H9 (cell line): ENCODE measurements around the gene MORN5. TPM values are rescaled to one million over a fixed set of nuclear protein-coding genes. Genes with fewer than 3 reads are reported as not detected.

Experiments used
- DNase-seq: peaks from one replicate; pipeline ENCODE4 v3.0.0-alpha.2; 2017
- H2AFZ ChIP-seq: one replicate; pipeline ENCODE4 v1.6.1; 2013; ENCODE audit warnings: mild to moderate bottlenecking, low read length, control low read depth, moderate library complexity
- H2AK5ac ChIP-seq: 2 replicates; pipeline ENCODE4 v1.6.1; 2013; ENCODE audit warnings: low read length, control low read depth, mixed read lengths; ENCODE audit not compliant: insufficient read length
- H2BK120ac ChIP-seq: one replicate; pipeline ENCODE4 v1.6.1; 2013; ENCODE audit warnings: low read depth, mild to moderate bottlenecking, low read length, control low read depth, inconsistent platforms; ENCODE audit not compliant: poor library complexity, severe bottlenecking
- H2BK12ac ChIP-seq: 2 replicates; pipeline ENCODE4 v1.6.1; 2013; ENCODE audit warnings: low read length, control low read depth, mixed read lengths, low read depth; ENCODE audit not compliant: insufficient read length
- H2BK15ac ChIP-seq: 2 replicates; pipeline ENCODE4 v1.6.1; 2013; ENCODE audit warnings: low read depth, low read length, control low read depth
- H2BK20ac ChIP-seq: one replicate; pipeline ENCODE4 v1.6.1; 2013; ENCODE audit warnings: low read depth, mild to moderate bottlenecking, low read length, control low read depth, inconsistent platforms; ENCODE audit not compliant: poor library complexity, severe bottlenecking
- H2BK5ac ChIP-seq: 2 replicates; pipeline ENCODE4 v1.6.1; 2013; ENCODE audit warnings: low read length, control low read depth, mixed read lengths; ENCODE audit not compliant: insufficient read length
- H3K14ac ChIP-seq: 2 replicates; pipeline ENCODE4 v1.6.1; 2013; ENCODE audit warnings: low read length, control low read depth; ENCODE audit not compliant: insufficient read depth
- H3K18ac ChIP-seq: 2 replicates; pipeline ENCODE4 v1.6.1; 2013; ENCODE audit warnings: low read depth, mild to moderate bottlenecking, mixed read lengths, low read length, control low read depth; ENCODE audit not compliant: insufficient read length
- H3K23ac ChIP-seq: 2 replicates; pipeline ENCODE4 v1.6.1; 2013; ENCODE audit warnings: low read length, control low read depth, mixed read lengths, low read depth; ENCODE audit not compliant: insufficient read length
- H3K23me2 ChIP-seq: 2 replicates; pipeline ENCODE4 v1.6.1; 2013; ENCODE audit warnings: low read depth, mild to moderate bottlenecking, mixed read lengths, low read length, control low read depth; ENCODE audit not compliant: insufficient read length, poor library complexity, severe bottlenecking
- H3K27ac ChIP-seq: 2 replicates; pipeline ENCODE4 v1.5.1; 2013; ENCODE audit warnings: low read length, control low read depth, mixed read lengths, low read depth; ENCODE audit not compliant: insufficient read length
- H3K27me3 ChIP-seq: 2 replicates; pipeline ENCODE4 v1.6.1; 2013; ENCODE audit warnings: low read length, control low read depth, inconsistent platforms; ENCODE audit not compliant: insufficient read depth
- H3K4ac ChIP-seq: 2 replicates; pipeline ENCODE4 v1.6.1; 2013; ENCODE audit warnings: low read depth, mild to moderate bottlenecking, control low read depth, inconsistent platforms, low read length, moderate library complexity
- H3K4me1 ChIP-seq: 2 replicates; pipeline ENCODE4 v1.6.1; 2013; ENCODE audit warnings: low read length, control low read depth, inconsistent platforms; ENCODE audit not compliant: insufficient read depth
- H3K4me2 ChIP-seq: 2 replicates; pipeline ENCODE4 v1.6.1; 2013; ENCODE audit warnings: low read length, control low read depth, mixed read lengths; ENCODE audit not compliant: insufficient read length, insufficient read depth
- H3K56ac ChIP-seq: 2 replicates; pipeline ENCODE4 v1.6.1; 2013; ENCODE audit warnings: low read depth, mild to moderate bottlenecking, mixed read lengths, low read length, control low read depth; ENCODE audit not compliant: insufficient read length
- H3K79me1 ChIP-seq: 2 replicates; pipeline ENCODE4 v1.6.1; 2013; ENCODE audit warnings: low read depth, mild to moderate bottlenecking, moderate library complexity, low read length, control low read depth, inconsistent platforms; ENCODE audit not compliant: insufficient read depth, poor library complexity, severe bottlenecking
- H3K79me2 ChIP-seq: 2 replicates; pipeline ENCODE4 v1.6.1; 2013; ENCODE audit warnings: low read length, control low read depth, inconsistent platforms; ENCODE audit not compliant: insufficient read depth
- H3K9ac ChIP-seq: 2 replicates; pipeline ENCODE4 v1.6.1; 2013; ENCODE audit warnings: low read length, control low read depth, mixed read lengths; ENCODE audit not compliant: insufficient read length; ENCODE audit errors: extremely low read depth
- H3K9me3 ChIP-seq: one replicate; pipeline ENCODE4 v1.6.1; 2013; ENCODE audit warnings: low read depth, low read length, inconsistent platforms; ENCODE audit not compliant: control insufficient read depth
- H3T11ph ChIP-seq: one replicate; pipeline ENCODE4 v1.6.1; 2013; ENCODE audit warnings: mild to moderate bottlenecking, low read length, control low read depth, inconsistent platforms
- H4K20me1 ChIP-seq: one replicate; pipeline ENCODE4 v1.6.1; 2013; ENCODE audit not compliant: control insufficient read depth, insufficient read length, insufficient read depth
- H4K5ac ChIP-seq: 2 replicates; pipeline ENCODE4 v1.6.1; 2013; ENCODE audit warnings: low read depth, mild to moderate bottlenecking, mixed read lengths, low read length, control low read depth; ENCODE audit not compliant: insufficient read length
- H4K8ac ChIP-seq: replicated peaks from 2 replicates; pipeline ENCODE4 v1.6.1; 2013; ENCODE audit warnings: low read length, control low read depth, mixed read lengths, low read depth; ENCODE audit not compliant: insufficient read length
- H4K91ac ChIP-seq: 2 replicates; pipeline ENCODE4 v1.6.1; 2013; ENCODE audit warnings: low read depth, mild to moderate bottlenecking, moderate library complexity, mixed read lengths, low read length, control low read depth; ENCODE audit not compliant: insufficient read length
- H3K27ac Mint-ChIP-seq, 3 experiments: 2 replicates in 2 of 3; 3 replicates in 1 of 3; pipeline ENCODE4 v1.8.0; 2020 to 2021; ENCODE audit warnings: mixed read lengths in 3 of 3, mild to moderate bottlenecking in 1 of 3, moderate library complexity in 1 of 3
- H3K27me3 Mint-ChIP-seq: 2 replicates; pipeline ENCODE4 v1.8.0; 2021; ENCODE audit warnings: low read depth, mild to moderate bottlenecking, moderate library complexity, mixed read lengths
- H3K36me3 Mint-ChIP-seq, 3 experiments: 2 replicates in 2 of 3; 3 replicates in 1 of 3; pipeline ENCODE4 v1.8.0; 2020 to 2021; ENCODE audit warnings: low read depth in 3 of 3, mixed read lengths in 3 of 3; ENCODE audit not compliant: insufficient read depth in 1 of 3
- H3K4me1 Mint-ChIP-seq, 2 experiments: 2 replicates each; pipeline ENCODE4 v1.8.0; 2020; ENCODE audit warnings: mixed read lengths in 2 of 2
- H3K4me3 Mint-ChIP-seq, 2 experiments: 2 replicates in 1 of 2; 3 replicates in 1 of 2; pipeline ENCODE4 v1.8.0; 2020 to 2021; ENCODE audit warnings: mild to moderate bottlenecking in 2 of 2, mixed read lengths in 2 of 2, moderate library complexity in 1 of 2
- H3K9me3 Mint-ChIP-seq, 2 experiments: 2 replicates in 1 of 2; 3 replicates in 1 of 2; pipeline ENCODE4 v1.8.0; 2020; ENCODE audit warnings: mild to moderate bottlenecking in 2 of 2, mixed read lengths in 2 of 2, moderate library complexity in 1 of 2
- CTCF ChIP-seq: fragments of 200-600 bp; sonication (generic); conservative IDR thresholded peaks from 3 replicates; pipeline ENCODE4 v1.8.0; 2021; ENCODE audit warnings: antibody characterized with exemption, mild to moderate bottlenecking
- WGBS: extraction: QIAGEN DNeasy Blood & Tissue Kit; methylation state at CpG from one replicate; pipeline ENCODE4 v1.1.7; 2013; ENCODE audit warnings: missing lambda C conversion rate, low lambda C conversion rate, mixed read lengths; ENCODE audit not compliant: insufficient read length; ENCODE audit errors: extremely low coverage; 5-methylcytosine and 5-hydroxymethylcytosine counted together
- total RNA-seq: library from RNA; stranded (reverse); gene quantifications from 2 replicates; pipeline ENCODE4 v1.2.1, GENCODE V29; 2021

Gene MORN5
- total RNA-seq, 1 experiment from 2014 or later = not detected

DNA sequence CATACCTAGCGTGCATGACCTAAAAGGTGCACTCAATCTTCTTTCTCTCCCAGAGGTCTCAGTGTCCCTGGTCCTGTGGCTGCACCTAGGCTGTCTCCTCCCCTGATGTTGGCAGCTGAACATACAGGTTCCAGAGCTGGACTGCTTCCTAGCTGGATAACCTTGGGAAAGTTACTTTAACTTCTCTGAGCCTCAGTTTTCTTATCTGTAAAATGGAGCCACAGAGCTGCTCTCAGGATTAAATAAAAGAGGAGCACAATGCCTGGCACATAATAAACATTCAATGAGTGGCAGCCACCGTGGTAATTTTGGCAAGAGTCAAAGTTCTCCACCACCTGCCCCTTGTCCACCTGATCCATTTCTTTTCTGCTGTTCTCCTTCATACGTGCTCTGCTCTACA lies 14.0 kb downstream of the MORN5 start:
- H3K27me3 Mint-ChIP-seq = peaks cover 19% of the 10 kb centered on the region

More for the DNA sequence above, 14.0 kb downstream of the MORN5 start:
- H3K27ac ChIP-seq = no peak overlapping the region
- H2BK20ac ChIP-seq = no peak overlapping the region
- Mint-ChIP-seq H3K4me3 (no peak overlapping the region), H3K9me3 (no peaks in the 10 kb centered on the region), H3K27ac (no peak overlapping the region), H3K4me1 (peaks cover 0 to 3% of the 10 kb centered on the region in 2 experiments; a peak in 1 of 4 replicates), H3K36me3 (no peaks in the 10 kb centered on the region)
- no peak overlapping the region for H2AK5ac ChIP-seq
- no peaks in the 10 kb centered on the region for H4K20me1 ChIP-seq
- H3K4ac ChIP-seq = no peak overlapping the region
- H3T11ph ChIP-seq = no peak overlapping the region
- H3K4me2 ChIP-seq = no peak overlapping the region
- TF ChIP-seq CTCF = no peak
- H3K79me1 ChIP-seq = no peaks in the 10 kb centered on the region
- H2BK12ac ChIP-seq = no peak overlapping the region
- H4K8ac ChIP-seq = no peak overlapping the region
- no peak overlapping the region for H2AFZ ChIP-seq
- H3K79me2 ChIP-seq = no peaks in the 10 kb centered on the region
- no peak overlapping the region for H3K9ac ChIP-seq
- no peaks in the 10 kb centered on the region for H3K9me3 ChIP-seq
- H4K5ac ChIP-seq = no peak overlapping the region
- H2BK15ac ChIP-seq = no peak overlapping the region
- H4K91ac ChIP-seq = no peak overlapping the region
- H3K56ac ChIP-seq = no peak overlapping the region
- no peaks in the 10 kb centered on the region for H3K27me3 ChIP-seq
- no peak for DNase-seq
- no peaks in the 10 kb centered on the region for H3K23me2 ChIP-seq
- no peak overlapping the region for H3K18ac ChIP-seq
- no peak overlapping the region for H3K14ac ChIP-seq
- H3K4me1 ChIP-seq = no peaks in the 10 kb centered on the region
- WGBS = no CpG with 5 or more reads among the region's 3 CpGs
- H3K23ac ChIP-seq = no peak overlapping the region
- H2BK120ac ChIP-seq = no peak overlapping the region
- no peak overlapping the region for H2BK5ac ChIP-seq
